ENCODE data around the gene RFXANK.

DNA sequence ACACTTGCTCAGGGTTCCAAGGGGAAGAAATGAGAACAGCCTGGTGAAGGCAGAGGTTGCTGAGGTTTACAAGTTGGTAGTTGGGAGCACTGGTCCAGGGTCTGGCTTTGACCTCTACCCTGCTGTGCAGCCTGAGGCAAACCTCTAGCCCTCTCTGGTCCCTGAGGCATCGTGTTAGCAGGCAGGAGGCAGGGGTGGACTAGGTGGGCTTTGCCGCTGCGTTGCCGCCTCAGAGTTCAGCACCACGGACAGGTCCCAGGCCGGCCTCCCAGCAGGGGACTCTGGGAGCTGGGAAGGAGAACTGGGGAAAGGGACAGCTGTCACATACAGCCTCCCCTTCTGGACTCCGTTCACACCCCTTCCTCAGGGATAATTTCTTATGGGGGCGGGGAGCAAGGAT, 22.8 kb downstream of the RFXANK start:
- TF ChIP-seq POLR2A (IDR thresholded peaks at IDR 0.05; ENCODE audit: low read length) (no peak), GATA1 (IDR thresholded peaks at IDR 0.05; ENCODE audit: low read depth, low read length) (no peak)
